Brain microvascular endothelial cell (primary cell): Measurements from ENCODE around the gene DHX38.
A peak's percentile ranks its signal among the peaks of the same experiment; 100 is the strongest.

ENCODE experiments used
- DNase-seq: peaks from one replicate; pipeline ENCODE4 v3.0.0-alpha.2; 2020
- H3K27ac ChIP-seq: fragments of 250-450 bp; sonication (Bioruptor Pico); 2 replicates; pipeline ENCODE4 v1.5.1; 2020; ENCODE audit warnings: mild to moderate bottlenecking, moderate library complexity
- H3K27me3 ChIP-seq: fragments of 250-450 bp; sonication (Bioruptor Pico); replicated peaks from 2 replicates; pipeline ENCODE4 v1.5.1; 2020; ENCODE audit warnings: mild to moderate bottlenecking
- H3K36me3 ChIP-seq: fragments of 250-450 bp; sonication (Bioruptor Pico); replicated peaks from 2 replicates; pipeline ENCODE4 v1.5.1; 2020; ENCODE audit warnings: mild to moderate bottlenecking
- H3K4me3 ChIP-seq: 2 replicates; pipeline ENCODE4 v1.5.1; 2011; ENCODE audit warnings: low read depth, mild to moderate bottlenecking, control low read depth, low read length, moderate library complexity
- CTCF ChIP-seq: IDR thresholded peaks from 2 replicates; pipeline ENCODE4 v1.5.1; 2011; ENCODE audit warnings: low read depth, mild to moderate bottlenecking, moderate library complexity, low read length, control low read depth, inconsistent platforms; ENCODE audit errors: missing control alignments
- in situ Hi-C: cut with HindIII; loops from 2 replicates; pipeline ENCODE4 v1.10.0; 2017; ENCODE audit warnings: low sequenced_read_pairs, low pct_ligation_motif_present

DHX38 gene

DNA sequence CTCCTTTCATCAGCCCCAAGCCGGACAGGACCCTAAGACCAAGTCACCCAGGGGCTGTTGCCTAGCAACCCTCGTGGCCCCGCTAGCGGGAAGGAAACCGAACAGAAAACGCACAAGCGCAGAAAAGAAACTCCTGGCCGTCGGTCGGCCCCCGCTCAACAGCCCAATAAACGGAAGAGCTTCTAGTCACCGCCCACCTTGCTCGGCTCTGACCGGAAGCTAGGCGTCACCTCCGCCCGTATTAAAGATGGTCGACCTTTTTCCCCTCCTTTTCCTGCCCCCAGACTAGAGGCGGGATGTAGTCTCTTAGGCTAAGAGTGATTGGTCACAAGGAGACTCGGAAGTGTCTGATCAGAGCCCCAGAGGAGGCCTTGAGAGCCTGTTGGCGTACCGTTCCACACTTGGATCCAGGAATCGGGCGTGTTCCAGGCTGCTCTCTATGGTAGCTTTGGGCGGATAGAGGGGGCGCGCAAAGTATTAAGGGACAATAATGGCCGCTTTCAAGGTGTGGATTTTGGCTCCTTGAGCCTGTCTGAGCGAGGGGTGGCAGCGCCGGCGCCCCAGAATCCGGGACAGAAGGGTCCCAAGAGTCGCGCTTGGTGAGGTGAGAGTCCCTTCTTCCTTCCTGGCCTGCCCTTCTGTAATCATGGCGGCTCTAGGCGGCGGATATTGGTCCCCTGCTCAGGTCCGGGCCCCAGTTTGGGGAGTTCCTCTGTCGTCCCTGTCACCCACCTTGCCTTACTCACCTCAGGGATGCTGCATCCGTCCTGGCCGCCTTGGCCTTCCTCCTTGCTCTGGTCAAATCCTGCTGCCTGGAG, at the start of gene DHX38, which contains the start of gene TXNL4B:
DHX38 (plus strand) TSS at position 400 of the 818 bp plus-strand sequence. CDS start 2,311 bp downstream, outside the sequence.
TXNL4B (minus strand) TSS at position 173 of the 818 bp plus-strand sequence. CDS start 2,871 bp downstream, outside the sequence.
- peak; percentile 98 for DNase-seq
- in situ Hi-C loops: no loop called here
- Histone ChIP-seq H3K4me3 (peak within 1 kb of the TSS; percentile 99), H3K27me3 (no peaks in the 10 kb centered on the region), H3K36me3 (peaks cover 30% of the 10 kb centered on the region), H3K27ac (peak within 1 kb of the TSS; percentile 71)
- TF ChIP-seq CTCF: no peak

GRCh38 chr16:72044296-72044695, 49.4 kb upstream of the DHX38 start:
- Histone ChIP-seq H3K4me3 (no peak overlapping the region), H3K36me3 (no peaks in the 10 kb centered on the region), H3K27me3 (no peaks in the 10 kb centered on the region), H3K27ac (no peak overlapping the region)
- DNase-seq: no peak
- in situ Hi-C loops: no loop called here
- TF ChIP-seq CTCF: no peak

- H3K27me3 ChIP-seq: no peaks in the 10 kb centered on the region
- no peak overlapping the region for H3K4me3 ChIP-seq
- no peak for DNase-seq
- in situ Hi-C loops: no loop called here
- no peaks in the 10 kb centered on the region for H3K36me3 ChIP-seq
- H3K27ac ChIP-seq: no peak overlapping the region
- no peak for TF ChIP-seq CTCF
Measured at GRCh38 chr16:72044825-72045359, 48.8 kb upstream of the DHX38 start.

DNA sequence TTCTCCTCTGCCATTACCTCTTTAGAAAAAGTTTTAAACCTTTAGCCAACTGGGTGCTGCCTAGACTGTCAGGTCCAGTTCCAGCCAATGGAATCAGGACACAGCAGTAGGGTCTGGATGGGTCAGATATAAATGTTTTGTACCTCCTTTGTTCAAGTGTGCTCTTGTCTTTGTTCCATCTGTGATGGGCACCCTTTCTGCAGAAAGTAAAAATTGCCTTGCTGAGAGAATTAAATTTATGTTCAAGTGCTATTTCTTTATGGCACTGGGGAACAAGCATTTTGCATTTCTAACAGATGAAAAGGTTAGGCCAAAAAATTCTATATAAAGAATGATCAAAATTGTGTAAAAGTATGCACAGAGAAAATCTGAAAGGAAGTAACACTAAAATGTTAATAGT, 44.5 kb upstream of the DHX38 start:
- TF ChIP-seq CTCF: no peak
- DNase-seq: no peak
- in situ Hi-C loops: no loop called here
- no peaks in the 10 kb centered on the region for H3K36me3 ChIP-seq
- no peaks in the 10 kb centered on the region for H3K27me3 ChIP-seq
- H3K4me3 ChIP-seq: no peak overlapping the region
- no peak overlapping the region for H3K27ac ChIP-seq

GRCh38 chr16:72050769-72051464, 42.7 kb upstream of the DHX38 start:
- in situ Hi-C loops: no loop called here
- H3K4me3 ChIP-seq: no peak overlapping the region
- no peaks in the 10 kb centered on the region for H3K36me3 ChIP-seq
- no peaks in the 10 kb centered on the region for H3K27me3 ChIP-seq
- no peak overlapping the region for H3K27ac ChIP-seq
- DNase-seq: no peak
- TF ChIP-seq CTCF: no peak
